Measurements from ENCODE around the gene POLR2L. TPM values are rescaled to one million over a fixed set of nuclear protein-coding genes. Genes with fewer than 3 reads are reported as not detected.

POLR2L gene
- polyA plus RNA-seq, 1 of the 3 experiments (the other 2 are of a cell fraction), result 540 TPM

- Histone ChIP-seq H3K4me3 (ENCODE audit: low read depth in 2 of 2, low read length in 1 of 2) (no peak overlapping the region), H3K4me2 (no peak overlapping the region), H3K27ac (ENCODE audit: low read depth in 2 of 2, low read length in 1 of 2) (no peak overlapping the region), H3K9me2 (no peaks in the 10 kb centered on the region), H4K20me1 (ENCODE audit: insufficient read depth) (no peaks in the 10 kb centered on the region), H3K9ac (no peak overlapping the region), H3F3A (replicated peaks; ENCODE audit: insufficient read depth) (no peaks in the 10 kb centered on the region), H3K79me2 (ENCODE audit: insufficient read depth) (no peaks in the 10 kb centered on the region), H3K4me1 (ENCODE audit: control insufficient read depth in 1 of 2, insufficient read depth in 2 of 2, low read depth in 1 of 2, low read length in 1 of 2) (peaks cover 0 to 4% of the 10 kb centered on the region in 2 experiments; a peak in 1 of 4 replicates), H3K9me3 (no peaks in the 10 kb centered on the region), H3K27me3 (ENCODE audit: insufficient read depth) (no peaks in the 10 kb centered on the region), H3K36me3 (replicated peaks in 1 of 2; ENCODE audit: control insufficient read depth in 1 of 2, insufficient read depth in 2 of 2, low read length in 1 of 2) (no peaks in the 10 kb centered on the region), H2AFZ (ENCODE audit: low read depth) (no peak overlapping the region)
- DNase-seq, result no peak
- TF ChIP-seq RFX5 (IDR thresholded peaks at IDR 0.05; ENCODE audit: low read length) (no peak), RCOR1 (IDR thresholded peaks at IDR 0.05; ENCODE audit: low read length) (no peak), EP300 (IDR thresholded peaks at IDR 0.05; ENCODE audit: borderline replicate concordance in 1 of 2, low read depth in 1 of 2, low read length in 1 of 2) (no peak), TEAD4 (IDR thresholded peaks at IDR 0.05; ENCODE audit: borderline replicate concordance, insufficient read depth) (no peak), NRF1 (IDR thresholded peaks at IDR 0.05; ENCODE audit: low read depth, low read length) (no peak), REST (IDR thresholded peaks at IDR 0.05; ENCODE audit: low read depth, low read length) (no peak), ZBTB33 (IDR thresholded peaks at IDR 0.05; ENCODE audit: borderline replicate concordance, low read depth) (no peak), JUND (IDR thresholded peaks at IDR 0.05) (no peak), NFIC (IDR thresholded peaks at IDR 0.05; ENCODE audit: borderline replicate concordance) (no peak), PBX3 (IDR thresholded peaks at IDR 0.05) (no peak)
- 100% methylated on average over 3 of the region's 9 CpGs for WGBS (ENCODE audit: low lambda C conversion rate)
- POLR2A ChIA-PET, result interaction anchor here (1.1 kb wide), 1 partner anchor 13 kb away, joined by 5 read pairs; no protein-coding TSS in a partner anchor
- CTCF ChIA-PET, result interaction anchor here (2.5 kb wide), 1 partner anchor 24 kb away, joined by 8 read pairs; no protein-coding TSS in a partner anchor
Measured at GRCh38 chr11:872799-873198, 30.5 kb upstream of the POLR2L start.

Measured in SK-N-SH (cell line).